ENCODE results near the gene AFF3. TPM values are rescaled to one million over a fixed set of nuclear protein-coding genes. Genes with fewer than 3 reads are reported as not detected.

Gene AFF3
- total RNA-seq, 1 experiment from 2014 or later = not detected

- POLR2A ChIA-PET (ENCODE audit: low non-redundant PET) = no interaction called here
- CTCF ChIA-PET = no interaction called here
- DNase-seq (ENCODE audit: low spot score) = no peak
- no peaks in the 10 kb centered on the region for H3K9me3 ChIP-seq (ENCODE audit: low read depth, low read length, poor library complexity, severe bottlenecking)
- no peak overlapping the region for H3K4me3 ChIP-seq (ENCODE audit: low read depth, low read length, poor library complexity, severe bottlenecking)
- TF ChIP-seq CTCF (conservative IDR thresholded peaks at IDR 0.05; ENCODE audit: low read depth, low read length) = no peak
- TF ChIP-seq EZH2 (IDR thresholded peaks at IDR 0.05; ENCODE audit: borderline replicate concordance, low read depth, low read length, poor library complexity, severe bottlenecking) = no peak
- H3K27ac ChIP-seq (ENCODE audit: low read depth, low read length, poor library complexity, severe bottlenecking) = no peak overlapping the region
- H3K27me3 ChIP-seq (replicated peaks; ENCODE audit: insufficient read depth, low read depth, low read length, poor library complexity) = peaks cover 33% of the 10 kb centered on the region
- no peaks in the 10 kb centered on the region for H3K4me1 ChIP-seq (ENCODE audit: insufficient read depth, low read length, poor library complexity, severe bottlenecking)
- H3K36me3 ChIP-seq (ENCODE audit: insufficient read depth, low read length, poor library complexity, severe bottlenecking) = no peaks in the 10 kb centered on the region
- no TSS peak for BruUV-seq (replicated peaks)
- intact Hi-C loops (cut with micrococcal nuclease; ENCODE audit: unreplicated experiment) = no loop called here
Observed at GRCh38 chr2:99816908-99817307, 325.5 kb downstream of the AFF3 start.

- BruUV-seq (replicated peaks) = no TSS peak
- POLR2A ChIA-PET (ENCODE audit: low non-redundant PET) = no interaction called here
Observed at GRCh38 chr2:99812426-99812825, 330.0 kb downstream of the AFF3 start.

GRCh38 chr2:99811544-99811943 lies 330.8 kb downstream of the AFF3 start:
- CTCF ChIA-PET = no interaction called here
- Histone ChIP-seq H3K4me3 (ENCODE audit: low read depth, low read length, poor library complexity, severe bottlenecking) (no peak overlapping the region), H3K27me3 (replicated peaks; ENCODE audit: insufficient read depth, low read depth, low read length, poor library complexity) (peaks cover 55% of the 10 kb centered on the region), H3K27ac (ENCODE audit: low read depth, low read length, poor library complexity, severe bottlenecking) (no peak overlapping the region), H3K9me3 (ENCODE audit: low read depth, low read length, poor library complexity, severe bottlenecking) (no peaks in the 10 kb centered on the region), H3K36me3 (ENCODE audit: insufficient read depth, low read length, poor library complexity, severe bottlenecking) (no peaks in the 10 kb centered on the region), H3K4me1 (ENCODE audit: insufficient read depth, low read length, poor library complexity, severe bottlenecking) (no peaks in the 10 kb centered on the region)
- intact Hi-C loops (cut with micrococcal nuclease; ENCODE audit: unreplicated experiment) = loop anchor here (5.0 kb wide), 1 partner anchor 254 kb away; no protein-coding TSS in a partner anchor
- TF ChIP-seq EZH2 (IDR thresholded peaks at IDR 0.05; ENCODE audit: borderline replicate concordance, low read depth, low read length, poor library complexity, severe bottlenecking) (no peak), CTCF (conservative IDR thresholded peaks at IDR 0.05; ENCODE audit: low read depth, low read length) (no peak)
- DNase-seq (ENCODE audit: low spot score) = no peak
- no TSS peak for BruUV-seq (replicated peaks)
- POLR2A ChIA-PET (ENCODE audit: low non-redundant PET) = no interaction called here

More at GRCh38 chr2:99812426-99812825, 330.0 kb downstream of the AFF3 start:
- CTCF ChIA-PET = no interaction called here
- Histone ChIP-seq H3K9me3 (ENCODE audit: low read depth, low read length, poor library complexity, severe bottlenecking) (no peaks in the 10 kb centered on the region), H3K27ac (ENCODE audit: low read depth, low read length, poor library complexity, severe bottlenecking) (no peak overlapping the region), H3K36me3 (ENCODE audit: insufficient read depth, low read length, poor library complexity, severe bottlenecking) (no peaks in the 10 kb centered on the region), H3K4me1 (ENCODE audit: insufficient read depth, low read length, poor library complexity, severe bottlenecking) (no peaks in the 10 kb centered on the region), H3K27me3 (replicated peaks; ENCODE audit: insufficient read depth, low read depth, low read length, poor library complexity) (peaks cover 51% of the 10 kb centered on the region), H3K4me3 (ENCODE audit: low read depth, low read length, poor library complexity, severe bottlenecking) (no peak overlapping the region)
- TF ChIP-seq CTCF (conservative IDR thresholded peaks at IDR 0.05; ENCODE audit: low read depth, low read length) (no peak), EZH2 (IDR thresholded peaks at IDR 0.05; ENCODE audit: borderline replicate concordance, low read depth, low read length, poor library complexity, severe bottlenecking) (no peak)
- intact Hi-C loops (cut with micrococcal nuclease; ENCODE audit: unreplicated experiment) = loop anchor here (5.0 kb wide), 1 partner anchor 255 kb away; no protein-coding TSS in a partner anchor
- DNase-seq (ENCODE audit: low spot score) = no peak

Measured in A673 (cell line).